Activated naive CD8-positive, alpha-beta T cell treated with anti-CD3 and anti-CD28 coated beads, Interleukin-2, amount 10 ng/mL, durations not matched to agents 7 days and 5 days (primary cell): ENCODE measurements around the gene FBXO41. TPM values are rescaled to one million over a fixed set of nuclear protein-coding genes. Genes with fewer than 3 reads are reported as not detected.

ENCODE experiments used
- ATAC-seq: fragments of 150-1000 bp; cut with Tn5 transposase; one replicate; pipeline ENCODE4 v1.10.0; 2021; ENCODE audit warnings: low read depth, moderate library complexity
- POLR2A ChIA-PET: fragments of 350-600 bp; sonication (Branson Sonifier 250); formaldehyde crosslinking; loops from one replicate; lab custom pipeline; 2021; ENCODE audit warnings: antibody characterized with exemption; lab: Charles Lee
- DNase-seq: peaks from one replicate; pipeline ENCODE4 v3.0.0; 2021
- H3K27ac Mint-ChIP-seq: one replicate; pipeline ENCODE4 v1.8.0; 2022; ENCODE audit warnings: mild to moderate bottlenecking, mixed read lengths
- H3K27me3 Mint-ChIP-seq: one replicate; pipeline ENCODE4 v1.8.0; 2022; ENCODE audit warnings: mild to moderate bottlenecking, moderate library complexity, mixed read lengths
- H3K36me3 Mint-ChIP-seq: one replicate; pipeline ENCODE4 v1.8.0; 2021; ENCODE audit warnings: mild to moderate bottlenecking, mixed read lengths
- H3K4me1 Mint-ChIP-seq: one replicate; pipeline ENCODE4 v1.8.0; 2021; ENCODE audit warnings: mixed read lengths
- H3K4me3 Mint-ChIP-seq: one replicate; pipeline ENCODE4 v1.8.0; 2022; ENCODE audit warnings: mild to moderate bottlenecking, moderate library complexity, mixed read lengths
- H3K9me3 Mint-ChIP-seq: one replicate; pipeline ENCODE4 v1.8.0; 2021; ENCODE audit warnings: mixed read lengths
- total RNA-seq, 2 experiments: library from RNA; stranded (reverse); gene quantifications; one replicate each; pipeline ENCODE4 v1.2.3, GENCODE V29; 2021

FBXO41 gene
- total RNA-seq, 2 experiments from 2014 or later: 33.6 to 35.7 TPM

DNA sequence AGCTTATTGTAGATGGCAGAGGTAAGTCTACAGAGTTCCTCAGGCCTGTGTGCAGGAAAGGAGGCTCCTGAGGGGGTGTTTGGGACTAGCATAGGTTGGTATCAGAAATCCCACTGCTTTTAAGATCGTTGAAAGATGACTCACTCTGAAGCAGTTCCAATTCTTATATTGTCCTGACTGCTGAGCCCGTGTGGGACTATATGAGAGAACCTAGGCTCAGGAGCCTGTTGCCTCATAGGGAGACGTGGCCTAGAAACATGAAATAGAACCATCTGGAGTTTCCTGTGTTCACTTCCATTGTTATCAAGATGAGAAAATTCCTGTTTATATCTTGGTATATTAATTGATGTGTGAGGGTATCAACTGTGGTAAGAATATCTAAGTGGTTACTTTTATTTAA is 44.5 kb downstream of the FBXO41 start:
- H3K27ac Mint-ChIP-seq: no peak overlapping the region
- no peak overlapping the region for H3K4me3 Mint-ChIP-seq
- no peak for DNase-seq
- POLR2A ChIA-PET: no interaction called here
- H3K36me3 Mint-ChIP-seq: peaks cover 18% of the 10 kb centered on the region
- no peaks in the 10 kb centered on the region for H3K27me3 Mint-ChIP-seq
- H3K9me3 Mint-ChIP-seq: no peaks in the 10 kb centered on the region
- no peak for ATAC-seq
- peaks cover 33% of the 10 kb centered on the region for H3K4me1 Mint-ChIP-seq

DNA sequence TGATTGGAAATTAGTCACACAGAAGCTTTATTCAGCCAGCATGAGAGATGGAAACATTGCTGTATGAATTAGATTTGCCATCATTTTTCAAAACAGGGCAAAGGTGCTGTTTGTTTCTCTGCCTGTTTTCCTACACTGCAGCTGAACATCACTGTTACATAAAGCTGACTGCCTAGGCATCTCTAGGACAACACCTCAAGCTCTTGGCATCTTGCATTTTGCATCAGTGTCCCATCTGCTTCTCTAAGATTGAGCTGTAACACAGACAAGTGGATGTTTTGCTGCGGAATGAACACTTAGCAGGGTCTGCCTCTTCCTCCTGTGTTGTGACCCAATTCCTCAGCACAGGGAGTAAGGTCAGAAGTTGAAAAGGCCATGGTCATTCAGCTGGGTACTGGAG is 45.3 kb downstream of the FBXO41 start:
- DNase-seq: no peak
- Mint-ChIP-seq H3K4me1 (peaks cover 33% of the 10 kb centered on the region), H3K9me3 (no peaks in the 10 kb centered on the region), H3K4me3 (no peak overlapping the region), H3K36me3 (peaks cover 18% of the 10 kb centered on the region), H3K27ac (no peak overlapping the region), H3K27me3 (no peaks in the 10 kb centered on the region)
- POLR2A ChIA-PET: no interaction called here
- ATAC-seq: no peak

DNA sequence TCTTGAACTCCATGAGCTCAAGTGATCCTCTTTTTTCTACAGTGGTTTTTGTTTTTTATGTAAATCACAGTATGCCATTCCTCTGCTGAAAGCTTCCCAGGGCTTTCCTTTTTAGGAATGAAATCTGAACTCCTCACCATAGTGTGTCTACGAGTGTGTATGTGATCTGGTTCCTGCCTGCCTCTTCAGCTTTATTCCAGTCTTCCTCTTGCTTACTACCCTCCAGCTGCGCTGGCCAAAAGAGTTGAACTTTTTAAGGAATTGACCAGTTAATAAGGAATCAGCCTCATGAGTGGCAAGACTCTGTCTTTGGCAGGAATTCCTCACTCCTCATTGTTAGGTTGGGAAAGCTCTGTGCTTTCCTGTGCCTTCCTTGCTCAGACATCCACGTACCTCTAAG is 46.1 kb downstream of the FBXO41 start:
- peaks cover 31% of the 10 kb centered on the region for H3K4me1 Mint-ChIP-seq
- no peaks in the 10 kb centered on the region for H3K27me3 Mint-ChIP-seq
- no peaks in the 10 kb centered on the region for H3K9me3 Mint-ChIP-seq
- no peak for DNase-seq
- ATAC-seq: no peak
- H3K36me3 Mint-ChIP-seq: peaks cover 18% of the 10 kb centered on the region
- H3K4me3 Mint-ChIP-seq: no peak overlapping the region
- H3K27ac Mint-ChIP-seq: no peak overlapping the region
- POLR2A ChIA-PET: no interaction called here

DNA sequence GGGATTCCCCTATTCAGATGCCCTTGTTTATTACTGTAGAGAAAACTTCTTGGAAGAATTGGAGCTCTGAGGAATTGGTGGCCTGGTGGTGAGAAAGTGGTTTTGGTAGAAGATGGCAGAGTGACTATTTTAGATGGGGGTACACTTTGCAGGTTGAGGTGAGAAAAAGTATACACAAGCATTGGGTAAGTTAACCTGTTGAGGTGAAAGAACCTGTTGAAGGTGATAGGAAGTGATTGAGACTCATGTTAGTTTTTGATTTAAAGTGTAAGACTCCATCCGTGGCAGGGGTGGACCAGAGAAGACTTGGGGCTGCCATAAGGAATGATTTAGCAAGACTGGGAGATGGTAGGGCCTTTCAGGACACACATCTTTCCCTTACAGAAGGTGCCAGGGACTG is 47.1 kb downstream of the FBXO41 start:
- DNase-seq: no peak
- Mint-ChIP-seq H3K27ac (peak overlapping the region; percentile 80), H3K27me3 (no peaks in the 10 kb centered on the region), H3K36me3 (peaks cover 18% of the 10 kb centered on the region), H3K4me3 (peak overlapping the region; percentile 94), H3K9me3 (no peaks in the 10 kb centered on the region), H3K4me1 (peaks cover 36% of the 10 kb centered on the region)
- POLR2A ChIA-PET: no interaction called here
- ATAC-seq: no peak

DNA sequence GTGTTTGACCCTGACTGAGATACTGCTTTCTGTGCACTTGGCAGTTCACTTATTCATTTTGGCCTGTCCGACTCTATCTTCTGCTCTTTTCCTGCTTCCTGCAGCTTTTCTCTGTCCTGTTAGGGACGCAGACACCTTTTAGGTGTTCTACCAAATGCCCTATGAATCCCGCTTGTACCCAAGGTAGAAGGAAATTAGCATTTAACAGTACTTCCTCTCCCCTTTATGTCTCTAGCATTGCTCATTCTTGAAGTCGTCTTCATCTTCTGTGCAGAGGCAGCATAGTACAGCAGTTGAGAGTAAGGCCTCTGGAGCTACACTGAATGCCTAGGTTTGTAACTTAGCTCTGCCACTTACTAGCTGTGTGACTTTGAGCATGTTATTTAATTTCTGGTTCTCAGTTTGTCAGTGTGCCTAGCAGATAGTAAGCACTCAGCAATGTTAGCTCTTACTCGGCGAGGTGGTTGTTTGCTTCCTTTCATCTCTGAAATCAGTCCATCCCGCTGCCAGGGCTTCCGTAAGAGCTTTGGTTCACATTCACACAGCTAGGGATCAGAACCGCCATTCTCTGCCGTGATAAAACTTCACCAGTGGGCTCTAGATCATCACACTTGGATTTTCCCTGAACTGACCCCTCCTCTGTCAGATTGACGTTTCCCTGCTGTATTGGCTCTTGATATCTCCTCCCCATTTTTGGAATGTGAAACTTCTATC is 48.8 kb downstream of the FBXO41 start:
- Mint-ChIP-seq H3K9me3 (no peaks in the 10 kb centered on the region), H3K27ac (peak overlapping the region; percentile 88), H3K27me3 (no peaks in the 10 kb centered on the region), H3K4me1 (peaks cover 34% of the 10 kb centered on the region), H3K36me3 (peaks cover 14% of the 10 kb centered on the region), H3K4me3 (peak overlapping the region; percentile 94)
- DNase-seq: no peak
- no peak for ATAC-seq
- POLR2A ChIA-PET: interaction anchor here (0.7 to 3.2 kb wide), 9 partner anchors 11 to 1100 kb away, joined by 3 to 14 read pairs (median 5); partner anchors contain the start of genes EGR4 and FBXO41

DNA sequence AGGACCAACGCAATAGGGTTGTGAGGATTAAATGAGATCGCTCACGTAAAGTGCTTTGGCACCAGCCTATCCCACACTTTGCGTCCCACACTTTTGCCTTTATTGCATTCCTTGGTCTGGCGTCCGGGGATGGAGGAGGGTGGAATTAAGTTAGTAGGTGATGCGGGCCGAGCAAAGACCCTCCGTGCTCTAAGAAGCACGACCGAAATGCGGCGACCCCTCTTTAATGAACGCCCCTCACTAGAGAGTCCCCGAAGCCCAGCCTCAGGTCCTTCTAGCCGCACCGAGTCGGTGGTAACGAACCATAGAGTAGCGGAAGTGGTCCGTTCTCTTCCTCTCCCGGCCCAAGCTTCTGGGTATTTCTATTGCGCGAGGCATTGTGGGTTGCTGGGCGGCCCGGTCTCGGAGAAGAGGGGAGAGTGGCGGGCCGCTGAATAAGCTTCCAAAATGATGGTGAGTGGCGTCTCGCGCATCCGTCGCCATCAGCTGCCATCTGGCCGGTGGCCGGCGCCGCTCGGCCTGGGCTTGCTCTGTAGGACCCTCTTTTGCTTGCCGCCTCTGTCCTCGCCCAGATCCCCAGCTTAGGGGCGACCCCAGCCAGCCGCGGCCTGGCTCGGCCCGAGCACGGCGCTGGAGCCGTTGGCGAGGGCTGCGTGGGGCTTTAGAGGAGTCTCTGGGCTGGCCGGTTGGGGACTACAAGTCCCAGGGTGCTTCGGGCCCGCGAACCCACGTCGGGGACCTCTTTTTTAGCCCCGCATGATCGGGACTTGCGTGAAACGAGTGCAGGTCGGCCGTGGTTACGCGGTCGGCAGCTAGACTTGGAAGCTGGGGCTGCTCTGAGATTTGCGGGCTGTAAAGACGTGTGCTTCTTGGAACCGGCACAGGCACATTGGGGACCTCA is 50.1 kb downstream of the FBXO41 start, which contains the start of gene CCT7:
Gene CCT7 (plus strand): TSS at position 377 of the 901 bp plus-strand sequence. CDS start 71 bp downstream, at position 448.
- Mint-ChIP-seq H3K4me1 (peaks cover 35% of the 10 kb centered on the region), H3K4me3 (peak within 1 kb of the TSS; percentile 94)
- peak; percentile 61 for ATAC-seq

DNA sequence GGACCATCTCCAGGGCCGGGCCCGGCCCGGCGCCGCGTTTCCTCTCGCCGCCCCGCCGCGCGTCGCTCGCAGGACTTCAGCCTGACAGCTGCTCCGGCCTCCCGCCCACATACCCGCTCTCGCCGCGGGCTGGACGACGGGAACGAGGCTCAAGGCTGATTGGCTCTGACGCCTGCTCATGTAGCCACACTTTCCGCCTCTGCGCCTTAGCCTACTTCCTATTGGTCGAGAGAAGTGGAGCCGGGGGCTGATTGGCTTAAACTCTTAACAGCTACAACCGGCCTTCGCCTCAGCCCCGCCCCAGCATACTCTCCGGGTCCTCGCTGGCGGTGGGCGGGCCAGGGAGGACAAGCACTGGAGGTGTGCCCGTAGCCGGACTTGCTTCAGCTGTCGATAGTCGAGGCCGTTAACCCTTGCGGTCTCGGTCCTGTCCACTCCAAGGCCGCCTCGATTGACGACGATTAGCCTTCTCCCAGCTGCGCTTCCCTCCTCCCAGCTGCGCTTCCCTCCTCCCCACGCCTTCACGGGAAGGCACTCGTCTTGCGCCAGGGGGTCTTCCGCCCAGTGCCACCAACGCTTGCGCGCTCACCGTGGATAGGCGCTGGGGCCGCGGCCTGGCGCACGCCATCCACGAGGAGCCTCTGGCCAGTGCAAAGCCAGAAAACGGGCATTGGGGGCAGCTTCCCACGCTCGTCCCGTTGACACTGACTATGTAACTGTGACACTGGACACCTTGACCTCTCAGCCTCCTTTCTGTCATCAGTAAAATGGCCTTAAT is 50.9 kb downstream of the FBXO41 start, which contains the start of gene PRADC1:
Gene PRADC1 (minus strand): TSS at position 86 of the 778 bp plus-strand sequence. CDS start 79 bp downstream, at position 7.
- ATAC-seq (peak; percentile 89), DNase-seq (peak; percentile 88)
- Mint-ChIP-seq H3K27ac (peak within 1 kb of the TSS; percentile 88), H3K9me3 (no peaks in the 10 kb centered on the region), H3K4me1 (peaks cover 35% of the 10 kb centered on the region), H3K27me3 (no peaks in the 10 kb centered on the region), H3K36me3 (peaks cover 14% of the 10 kb centered on the region), H3K4me3 (peak within 1 kb of the TSS; percentile 94)
- POLR2A ChIA-PET: interaction anchor here (0.7 to 3.2 kb wide), 23 partner anchors 9 to 945 kb away, joined by 3 to 20 read pairs (median 4); partner anchors contain the start of genes ALMS1, EGR4, FBXO41 and MOB1A

More for the DNA sequence above, 50.1 kb downstream of the FBXO41 start, which contains the start of gene CCT7:
- DNase-seq: peak; percentile 84
- Mint-ChIP-seq H3K27me3 (no peaks in the 10 kb centered on the region), H3K27ac (peak within 1 kb of the TSS; percentile 88), H3K36me3 (peaks cover 14% of the 10 kb centered on the region), H3K9me3 (no peaks in the 10 kb centered on the region)
- POLR2A ChIA-PET: interaction anchor here (0.7 to 3.2 kb wide), 17 partner anchors 9 to 944 kb away, joined by 3 to 20 read pairs (median 6); partner anchors contain the start of genes ALMS1, EGR4, FBXO41 and MOB1A

DNA sequence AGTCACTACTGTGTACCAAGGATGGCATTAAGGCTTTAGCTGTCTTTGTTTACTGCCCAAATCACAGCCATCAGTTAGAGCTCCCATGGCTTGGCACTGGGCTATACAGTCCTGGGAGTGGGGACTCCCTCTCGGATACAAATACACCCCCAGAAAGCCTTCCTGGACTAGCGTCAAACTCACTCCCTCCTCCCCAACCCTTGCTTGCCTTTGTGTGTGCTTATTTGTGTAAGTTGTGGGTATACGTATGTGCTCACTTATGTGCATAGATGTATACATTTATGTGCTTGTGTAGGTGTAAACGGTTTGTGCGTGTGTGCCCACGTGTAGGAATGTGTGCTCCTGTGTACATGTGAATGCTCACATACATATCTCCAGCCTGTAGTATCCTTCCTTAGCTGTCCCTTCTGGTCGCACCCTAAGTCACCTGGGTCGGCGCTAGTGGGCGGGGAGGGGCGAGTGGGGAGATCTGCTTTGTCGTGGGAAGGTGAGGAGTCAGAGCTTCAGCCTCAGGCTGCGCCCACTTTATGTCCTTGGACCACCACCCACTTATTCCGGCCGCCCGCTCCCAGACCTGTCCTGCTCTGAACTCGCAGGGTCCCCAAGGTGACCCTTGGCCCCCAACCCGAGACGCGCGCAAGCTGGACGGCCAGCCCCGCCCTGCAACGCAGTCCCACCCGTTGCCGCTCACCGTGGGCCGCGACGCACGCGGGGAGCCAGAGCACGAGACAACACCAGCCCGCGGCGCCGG is 51.7 kb downstream of the FBXO41 start:
- no peak for DNase-seq
- Mint-ChIP-seq H3K9me3 (no peaks in the 10 kb centered on the region), H3K36me3 (peaks cover 14% of the 10 kb centered on the region), H3K4me1 (peaks cover 32% of the 10 kb centered on the region), H3K27ac (peak overlapping the region; percentile 88), H3K4me3 (peak overlapping the region; percentile 94), H3K27me3 (no peaks in the 10 kb centered on the region)
- ATAC-seq: peak; percentile 2
- POLR2A ChIA-PET: interaction anchor here (0.7 to 3.2 kb wide), 19 partner anchors 8 to 946 kb away, joined by 3 to 20 read pairs (median 4); partner anchors contain the start of genes ALMS1, EGR4, FBXO41 and MOB1A

DNA sequence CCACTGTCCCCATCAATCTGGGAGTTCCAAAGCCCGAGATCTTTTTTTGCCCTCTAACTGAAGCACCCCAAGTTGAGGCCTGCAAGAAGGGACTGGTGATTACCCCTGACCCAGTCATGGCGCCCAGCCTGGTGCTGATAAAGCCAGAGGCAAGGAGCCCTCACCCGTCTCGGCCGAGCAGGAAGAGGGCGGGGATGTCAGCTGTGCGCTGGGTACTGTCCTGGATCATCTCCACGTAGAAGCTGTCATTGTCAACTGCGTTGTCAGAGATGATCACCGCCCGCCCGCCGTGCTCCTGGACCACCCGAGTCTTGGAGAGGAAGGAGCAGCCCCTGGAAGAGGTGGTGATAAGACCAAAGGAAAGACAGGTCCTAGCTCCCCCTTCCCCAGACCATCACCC is 55.6 kb downstream of the FBXO41 start:
- Mint-ChIP-seq H3K9me3 (no peaks in the 10 kb centered on the region), H3K4me3 (no peak overlapping the region), H3K27ac (no peak overlapping the region), H3K36me3 (no peaks in the 10 kb centered on the region), H3K4me1 (peaks cover 17% of the 10 kb centered on the region), H3K27me3 (no peaks in the 10 kb centered on the region)
- ATAC-seq (no peak), DNase-seq (no peak)
- POLR2A ChIA-PET: interaction anchor here (0.8 kb wide), 1 partner anchor 157 kb away, joined by 3 read pairs; the partner anchor contains the start of gene ALMS1

DNA sequence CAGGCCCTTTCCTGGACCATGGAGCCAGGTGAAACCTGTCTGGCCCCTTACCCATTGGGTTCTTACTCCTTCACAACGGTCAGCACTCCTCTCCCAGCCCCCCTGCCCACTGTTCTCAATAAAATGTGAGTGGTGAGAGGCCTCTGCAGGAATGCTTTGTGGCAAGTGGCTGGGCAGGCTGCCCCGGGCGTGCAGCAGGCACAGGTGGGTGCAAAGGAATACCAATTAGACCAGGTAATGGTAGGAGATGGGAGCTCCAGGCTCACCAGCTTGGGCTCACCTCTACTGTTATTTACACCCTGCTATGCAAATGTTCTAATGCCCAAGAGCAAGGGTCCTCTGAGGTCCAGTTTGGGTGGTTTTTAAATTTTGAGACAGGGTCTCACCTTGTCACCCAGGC is 57.2 kb downstream of the FBXO41 start:
- no peak for ATAC-seq
- Mint-ChIP-seq H3K9me3 (no peaks in the 10 kb centered on the region), H3K27me3 (no peaks in the 10 kb centered on the region), H3K27ac (no peak overlapping the region), H3K4me3 (no peak overlapping the region), H3K36me3 (peaks cover 2% of the 10 kb centered on the region), H3K4me1 (peaks cover 12% of the 10 kb centered on the region)
- no peak for DNase-seq
- POLR2A ChIA-PET: no interaction called here

DNA sequence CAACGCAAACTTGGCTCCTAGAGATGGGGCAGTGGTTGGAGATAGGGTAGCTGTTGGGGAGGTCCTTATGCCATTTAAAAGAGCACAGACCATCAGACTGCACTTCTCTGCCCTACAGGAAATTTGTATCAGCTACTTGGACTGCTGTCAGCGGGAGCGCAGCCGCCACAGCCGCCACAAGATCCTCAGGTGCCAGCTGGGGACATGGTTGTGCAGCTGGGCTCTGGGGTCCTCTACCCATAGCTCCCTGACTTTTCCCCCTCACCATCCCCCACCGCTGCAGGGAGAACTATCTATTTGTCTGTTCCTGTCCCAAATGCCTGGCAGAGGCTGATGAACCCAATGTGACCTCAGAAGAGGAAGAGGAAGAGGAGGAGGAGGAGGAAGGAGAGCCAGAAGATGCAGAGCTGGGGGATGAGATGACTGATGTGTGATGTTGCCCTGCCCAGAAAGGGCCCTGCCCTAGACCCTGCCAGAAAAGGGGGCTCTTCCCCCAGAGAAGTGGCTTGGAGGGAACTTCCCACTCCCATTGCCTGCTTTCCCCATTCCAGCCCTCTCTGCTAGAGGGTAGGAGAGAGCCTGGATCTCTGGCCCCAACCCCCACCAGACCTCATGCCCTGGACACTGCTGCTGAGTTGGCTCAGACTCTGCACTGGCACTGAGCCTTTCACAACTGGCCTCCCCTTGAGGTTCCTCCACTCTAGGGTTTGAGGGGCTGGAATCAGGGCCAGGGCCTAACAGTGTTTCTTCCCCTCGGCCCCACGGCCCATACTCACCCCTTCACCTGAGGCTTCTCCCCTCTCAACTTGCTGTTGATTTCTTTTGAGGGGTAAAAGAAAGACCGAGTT is 58.5 kb downstream of the FBXO41 start:
- no peaks in the 10 kb centered on the region for H3K27me3 Mint-ChIP-seq
- peak overlapping the region; percentile 82 for H3K27ac Mint-ChIP-seq
- H3K4me3 Mint-ChIP-seq: peak overlapping the region; percentile 20
- no peak for DNase-seq
- POLR2A ChIA-PET: interaction anchor here (2.8 kb wide), 1 partner anchor 9 kb away, joined by 14 read pairs; the partner anchor contains the start of genes CCT7 and PRADC1
- no peak for ATAC-seq
- H3K36me3 Mint-ChIP-seq: peaks cover 3% of the 10 kb centered on the region
- H3K4me1 Mint-ChIP-seq: peaks cover 16% of the 10 kb centered on the region
- no peaks in the 10 kb centered on the region for H3K9me3 Mint-ChIP-seq
